GM12878 (cell line): Measurements from ENCODE around the gene ARHGAP9. TPM values are rescaled to one million over a fixed set of nuclear protein-coding genes. Genes with fewer than 3 reads are reported as not detected.

ENCODE experiments used
- ATAC-seq: fragments of 200-7000 bp; cut with Tn5 transposase; 3 replicates; pipeline ENCODE4 v1.9.1; 2020; ENCODE audit warnings: mild to moderate bottlenecking, moderate library complexity
- BruUV-seq: library from RNA; stranded (reverse); fragments of 400-500 nt; replicated peaks from 2 replicates; lab custom pipeline; 2021; lab: Mats Ljungman, UMichigan
- CTCF ChIA-PET: fragments of 300-600 bp; sonication (Branson Sonifier 250); formaldehyde crosslinking; extraction: SDS; loops from one replicate; lab custom pipeline; 2021; ENCODE audit warnings: inconsistent platforms; lab: Yijun Ruan, JAX
- POLR2A ChIA-PET: fragments of 350-600 bp; formaldehyde crosslinking; extraction: SDS; loops from one replicate; lab custom pipeline; 2021; ENCODE audit warnings: inconsistent platforms; lab: Charles Lee
- RAD21 ChIA-PET: fragments of 300-600 bp; sonication (Branson Sonifier 250); formaldehyde crosslinking; loops from one replicate; lab custom pipeline; 2023; ENCODE audit warnings: antibody characterized with exemption; ENCODE audit not compliant: unreplicated experiment; lab: Charles Lee
- SMC1A ChIA-PET: fragments of 300-600 bp; sonication (Branson Sonifier 250); formaldehyde crosslinking; loops from one replicate; lab custom pipeline; 2023; ENCODE audit not compliant: unreplicated experiment, uncharacterized antibody; lab: Charles Lee
- DNase-seq: peaks from one replicate; pipeline ENCODE4 v3.0.0-alpha.2; 2011; ENCODE audit warnings: low read depth, low spot score
- FAIRE-seq: peaks from 3 replicates; lab custom pipeline; 2011; peaks lifted over from hg19 to GRCh38; lab: Jason Lieb, UNC
- H2AFZ ChIP-seq: 2 replicates; pipeline ENCODE4 v1.6.0; 2011; ENCODE audit warnings: low read depth, low read length, control low read depth; ENCODE audit not compliant: control insufficient read depth
- H3K27ac ChIP-seq: 2 replicates; pipeline ENCODE4 v1.5.1; 2011; ENCODE audit warnings: control low read depth; ENCODE audit not compliant: control insufficient read depth, insufficient read depth
- H3K27me3 ChIP-seq, 2 experiments: replicated peaks in 1 of 2; 2 replicates each; pipeline versions ENCODE4 v1.6.0 to v1.6.1; 2011; ENCODE audit warnings: low read length in 1 of 2; ENCODE audit not compliant: control insufficient read depth in 2 of 2, insufficient read depth in 2 of 2
- H3K36me3 ChIP-seq, 2 experiments: 2 replicates each; pipeline ENCODE4 v1.5.1; 2011; ENCODE audit warnings: low read length in 1 of 2; ENCODE audit not compliant: control insufficient read depth in 2 of 2, insufficient read depth in 2 of 2
- H3K4me1 ChIP-seq: 2 replicates; pipeline ENCODE4 v1.6.1; 2011; ENCODE audit warnings: mild to moderate bottlenecking, low read length, moderate library complexity, mixed read lengths; ENCODE audit not compliant: control insufficient read depth, insufficient read depth
- H3K4me2 ChIP-seq: 2 replicates; pipeline ENCODE4 v1.6.0; 2011; ENCODE audit warnings: control low read depth; ENCODE audit not compliant: control insufficient read depth, insufficient read depth
- H3K4me3 ChIP-seq: fragments of 200-600 bp; sonication (generic); 2 replicates; pipeline ENCODE4 v1.5.1; 2016
- H3K79me2 ChIP-seq: 2 replicates; pipeline ENCODE4 v1.6.0; 2011; ENCODE audit warnings: low read length; ENCODE audit not compliant: control insufficient read depth, insufficient read depth
- H3K9ac ChIP-seq: 2 replicates; pipeline ENCODE4 v1.8.0; 2011; ENCODE audit warnings: low read length, control low read depth, mixed read lengths; ENCODE audit not compliant: control insufficient read depth, insufficient read depth
- H3K9me3 ChIP-seq: replicated peaks from 3 replicates; pipeline ENCODE4 v1.5.1; 2011; ENCODE audit warnings: mild to moderate bottlenecking, low read length; ENCODE audit not compliant: control insufficient read depth, insufficient read depth
- H4K20me1 ChIP-seq: 2 replicates; pipeline ENCODE4 v1.6.0; 2011; ENCODE audit not compliant: control insufficient read depth, insufficient read depth
- BRCA1 ChIP-seq: IDR thresholded peaks from 2 replicates; pipeline ENCODE4 v1.6.1; 2011; ENCODE audit warnings: low read depth, low read length, improper control_type of control experiment
- EED ChIP-seq: sonication (generic); IDR thresholded peaks from 2 replicates; pipeline ENCODE4 v1.6.1; 2016; ENCODE audit warnings: antibody characterized with exemption, low read depth
- EGR1 ChIP-seq, 2 experiments: IDR thresholded peaks; 1 replicate in 1 of 2; 2 replicates in 1 of 2; pipeline ENCODE4 v1.6.1; 2011 to 2012; ENCODE audit warnings: low read depth in 2 of 2, low read length in 2 of 2, borderline replicate concordance in 1 of 2, mild to moderate bottlenecking in 1 of 2, moderate library complexity in 1 of 2
- ESRRA ChIP-seq: IDR thresholded peaks from 2 replicates; pipeline ENCODE4 v1.6.1; 2012; ENCODE audit warnings: mild to moderate bottlenecking, low read length, improper control_type of control experiment
- ETV6 ChIP-seq, 2 experiments: fragments of 450-650 bp in 1 of 2; IDR thresholded peaks in 1 of 2; conservative IDR thresholded peaks in 1 of 2; 2 replicates each; pipeline ENCODE4 v1.6.1; 2014; ENCODE audit warnings: antibody characterized with exemption in 1 of 2, borderline replicate concordance in 1 of 2, low read depth in 1 of 2, mild to moderate bottlenecking in 1 of 2, moderate library complexity in 1 of 2
- KAT2A ChIP-seq: conservative IDR thresholded peaks from 2 replicates; pipeline ENCODE4 v1.6.1; 2011; ENCODE audit warnings: low read depth, low read length; ENCODE audit not compliant: control insufficient read depth
- NR2C1 ChIP-seq: fragments of 450-650 bp; IDR thresholded peaks from 2 replicates; pipeline ENCODE4 v1.6.1; 2017; ENCODE audit warnings: antibody characterized with exemption, mild to moderate bottlenecking, moderate library complexity
- PKNOX1 ChIP-seq: fragments of 450-650 bp; IDR thresholded peaks from 2 replicates; pipeline ENCODE4 v1.6.1; 2016; ENCODE audit warnings: mild to moderate bottlenecking
- RAD51 ChIP-seq: fragments of 450-650 bp; IDR thresholded peaks from 2 replicates; pipeline ENCODE4 v1.6.1; 2016; ENCODE audit warnings: moderate library complexity, mild to moderate bottlenecking, inconsistent platforms
- SKIL ChIP-seq: fragments of 450-650 bp; IDR thresholded peaks from 2 replicates; pipeline ENCODE4 v1.6.1; 2017; ENCODE audit warnings: mild to moderate bottlenecking, low read depth, inconsistent platforms; ENCODE audit not compliant: poor library complexity, severe bottlenecking
- SREBF1 ChIP-seq: IDR thresholded peaks from 2 replicates; pipeline ENCODE4 v1.6.1; 2012; ENCODE audit warnings: mild to moderate bottlenecking, low read length
- WRNIP1 ChIP-seq: IDR thresholded peaks from 2 replicates; pipeline ENCODE4 v1.6.1; 2011; ENCODE audit warnings: low read depth, low read length, improper control_type of control experiment, borderline replicate concordance
- ZNF207 ChIP-seq: fragments of 450-650 bp; IDR thresholded peaks from 2 replicates; pipeline ENCODE4 v1.6.1; 2014; ENCODE audit warnings: antibody characterized with exemption, mild to moderate bottlenecking, borderline replicate concordance
- ZNF592 ChIP-seq: fragments of 450-650 bp; IDR thresholded peaks from 2 replicates; pipeline ENCODE4 v1.6.1; 2017; ENCODE audit warnings: mild to moderate bottlenecking, moderate library complexity
- WGBS: methylation state at CpG from one replicate; pipeline ENCODE4 v1.1.6; 2016; ENCODE audit warnings: low lambda C conversion rate; ENCODE audit not compliant: insufficient replicate concordance, insufficient coverage; ENCODE audit errors: missing lambda C conversion rate; 5-methylcytosine and 5-hydroxymethylcytosine counted together
- in situ Hi-C: fragments of 300-500 bp; cut with MboI; formaldehyde crosslinking; loops from 9 replicates; pipeline ENCODE4 v1.14.3; 2018; ENCODE audit warnings: mixed read lengths
- intact Hi-C: fragments of 100-400 bp; cut with micrococcal nuclease; formaldehyde crosslinking; loops from one replicate; pipeline ENCODE4 v1.14.2; 2022; ENCODE audit not compliant: unreplicated experiment
- polyA plus RNA-seq, 11 experiments: library from polyadenylated mRNA; depleted of rRNA in 4 of 11; unstranded in 6 of 11; stranded (reverse) in 5 of 11; fragments of >200 nt; fragmentation: Nextera tagmentation in 4 of 11; fragmentation: Illumina TruSeq in 1 of 11; extraction: Ambion mirVana in 4 of 11; extraction: Trizol in 1 of 11; gene quantifications; 1 replicate in 1 of 11; 2 replicates in 10 of 11; pipeline versions ENCODE4 v1.2.1 to v1.2.3, GENCODE V29; 2011 to 2016; ENCODE audit warnings: inconsistent platforms in 2 of 11, missing spikeins in 2 of 11, low read depth in 1 of 11
- total RNA-seq, 4 experiments: library from RNA; depleted of rRNA in 3 of 4; stranded (reverse); fragments of >200 nt in 3 of 4; fragmentation: Illumina TruSeq in 1 of 4; extraction: Trizol in 1 of 4; gene quantifications; 2 replicates each; pipeline versions ENCODE4 v1.2.1 to v1.2.3, GENCODE V29; 2013 to 2021

Gene ARHGAP9
- total and polyA plus RNA-seq, 10 of the 15 experiments (the other 5 are each of a cell fraction or from before 2014, with no cell fraction given) = 19.5 to 102 (median 76.8) TPM

- no peak for FAIRE-seq
- intact Hi-C loops = no loop called here
- SMC1A ChIA-PET = no interaction called here
These were observed 31.5 kb upstream of the ARHGAP9 start for GRCh38 chr12:57511161-57511560.

More at GRCh38 chr12:57511161-57511560, 31.5 kb upstream of the ARHGAP9 start:
- ChIA-PET RAD21 (no interaction called here), CTCF (interaction anchor here (0.6 to 0.9 kb wide), 2 partner anchors 48 to 59 kb away, joined by 3 read pairs; no protein-coding TSS in a partner anchor), POLR2A (no interaction called here)
- no peak overlapping the region for H3K27ac ChIP-seq
- TF ChIP-seq KAT2A (no peak), SKIL (no peak), BRCA1 (no peak), NR2C1 (no peak), WRNIP1 (no peak), SREBF1 (no peak), ESRRA (no peak), EED (no peak), RAD51 (no peak), EGR1 (IDR thresholded peaks at IDR 0.05; ENCODE audit: borderline replicate concordance in 1 of 2, low read depth in 2 of 2, low read length in 2 of 2) (no peak), PKNOX1 (no peak), ETV6 (conservative IDR thresholded peaks at IDR 0.05 in 1 of 2, IDR thresholded peaks at IDR 0.05 in 1 of 2; ENCODE audit: borderline replicate concordance in 1 of 2, low read depth in 1 of 2) (no peak), ZNF592 (no peak), ZNF207 (no peak)
- H3K9me3 ChIP-seq = no peaks in the 10 kb centered on the region
- H2AFZ ChIP-seq = no peak overlapping the region
- H3K79me2 ChIP-seq = no peaks in the 10 kb centered on the region
- H3K36me3 ChIP-seq = peaks cover 23 to 37% of the 10 kb centered on the region in 2 experiments
- H3K27me3 ChIP-seq = no peaks in the 10 kb centered on the region
- no peak for DNase-seq
- WGBS = 97% methylated on average over 4 of the region's 4 CpGs
- H3K4me3 ChIP-seq = no peak overlapping the region
- no peaks in the 10 kb centered on the region for H4K20me1 ChIP-seq
- no peak overlapping the region for H3K9ac ChIP-seq
- in situ Hi-C loops = no loop called here
- BruUV-seq = no TSS peak
- no peak for ATAC-seq
- no peaks in the 10 kb centered on the region for H3K4me1 ChIP-seq
- H3K4me2 ChIP-seq = no peak overlapping the region
